ENCODE measurements around the gene CIART. TPM values are rescaled to one million over a fixed set of nuclear protein-coding genes. Genes with fewer than 3 reads are reported as not detected.

Gene CIART
- total RNA-seq, 1 experiment from 2014 or later = 19.0 TPM

- Histone ChIP-seq H3K27ac (ENCODE audit: low read length) (no peak within 1 kb of the TSS), H3K9ac (ENCODE audit: low read length) (no peak within 1 kb of the TSS), H3K36me3 (ENCODE audit: low read depth, low read length) (no peaks in the 10 kb centered on the region), H3K4me1 (ENCODE audit: insufficient read depth, low read length) (peaks cover 47% of the 10 kb centered on the region), H3K4me2 (ENCODE audit: low read length) (peak within 1 kb of the TSS; percentile 89; the same call in 1 of the 2 replicates), H2AFZ (ENCODE audit: low read length) (peak within 1 kb of the TSS; percentile 83; the same call in 1 of the 2 replicates), H3K9me2 (replicated peaks; ENCODE audit: low read length) (no peaks in the 10 kb centered on the region), H3K79me2 (ENCODE audit: low read length) (no peaks in the 10 kb centered on the region), H3F3A (ENCODE audit: low read length, unreplicated experiment) (peaks cover 2% of the 10 kb centered on the region), H3K27me3 (ENCODE audit: low read length) (no peaks in the 10 kb centered on the region), H3K9me3 (ENCODE audit: low read length) (no peaks in the 10 kb centered on the region), H4K20me1 (ENCODE audit: low read length) (no peaks in the 10 kb centered on the region), H3K4me3 (ENCODE audit: low read length) (no peak within 1 kb of the TSS)
- ChIA-PET CTCF (no interaction called here), POLR2A (ENCODE audit: unreplicated experiment) (no interaction called here)
- DNase-seq (no peak), ATAC-seq (no peak)
- intact Hi-C loops (cut with micrococcal nuclease) = loop anchor here (10.0 kb wide), 2 partner anchors 207 to 277 kb away; no protein-coding TSS in a partner anchor
- BruUV-seq (replicated peaks) = no TSS peak
- TF ChIP-seq EZH2 (IDR thresholded peaks at IDR 0.05; ENCODE audit: low read length, unreplicated experiment) (no peak), EZH2phosphoT487 (IDR thresholded peaks at IDR 0.05; ENCODE audit: borderline replicate concordance, low read length) (no peak)
Measured at GRCh38 chr1:150257624-150258585, 24.4 kb upstream of the CIART start, which contains the start of gene CA14. Gene CA14 (plus strand): TSS chr1:150257774. CDS start chr1:150258129, 355 bp downstream.

- Histone ChIP-seq H3K27ac (ENCODE audit: low read length) (no peak overlapping the region), H3K27me3 (ENCODE audit: low read length) (no peaks in the 10 kb centered on the region), H3K9me3 (ENCODE audit: low read length) (no peaks in the 10 kb centered on the region), H3K4me2 (ENCODE audit: low read length) (peak overlapping the region; percentile 61; the same call in 1 of the 2 replicates), H3K36me3 (ENCODE audit: low read depth, low read length) (no peaks in the 10 kb centered on the region), H3F3A (ENCODE audit: low read length, unreplicated experiment) (peaks cover 8% of the 10 kb centered on the region), H3K9me2 (replicated peaks; ENCODE audit: low read length) (no peaks in the 10 kb centered on the region), H3K4me1 (ENCODE audit: insufficient read depth, low read length) (peaks cover 55% of the 10 kb centered on the region), H3K79me2 (ENCODE audit: low read length) (no peaks in the 10 kb centered on the region), H4K20me1 (ENCODE audit: low read length) (no peaks in the 10 kb centered on the region), H3K9ac (ENCODE audit: low read length) (no peak overlapping the region), H2AFZ (ENCODE audit: low read length) (no peak overlapping the region), H3K4me3 (ENCODE audit: low read length) (no peak overlapping the region)
- DNase-seq (no peak), ATAC-seq (no peak)
- TF ChIP-seq CTCF (conservative IDR thresholded peaks at IDR 0.05; ENCODE audit: low read depth, low read length) (no peak), EZH2phosphoT487 (IDR thresholded peaks at IDR 0.05; ENCODE audit: borderline replicate concordance, low read length) (no peak), EZH2 (IDR thresholded peaks at IDR 0.05; ENCODE audit: low read length, unreplicated experiment) (no peak)
- CTCF ChIA-PET = interaction anchor here (1.9 kb wide), 1 partner anchor 22 kb away, joined by 9 read pairs; no protein-coding TSS in a partner anchor
- POLR2A ChIA-PET (ENCODE audit: unreplicated experiment) = no interaction called here
- intact Hi-C loops (cut with micrococcal nuclease) = loop anchor here (10.0 kb wide), 2 partner anchors 206 to 276 kb away; no protein-coding TSS in a partner anchor
- no TSS peak for BruUV-seq (replicated peaks)
Measured at GRCh38 chr1:150259217-150259616, 23.1 kb upstream of the CIART start.
